ENCODE measurements around the gene LENG9.

LENG9 gene

GRCh38 chr19:54439174-54439851, 24.3 kb downstream of the LENG9 start:
- no peak for DNase-seq (ENCODE audit: low spot score)

- no peak for DNase-seq (ENCODE audit: low spot score)
These were observed 26.8 kb downstream of the LENG9 start for GRCh38 chr19:54436628-54437252.

- no peak for DNase-seq (ENCODE audit: low spot score)
These were observed 27.5 kb downstream of the LENG9 start for GRCh38 chr19:54436031-54436523.

GRCh38 chr19:54435551-54436016, 28.0 kb downstream of the LENG9 start:
- no peak for DNase-seq (ENCODE audit: low spot score)

- DNase-seq (ENCODE audit: low spot score): no peak
These were observed 28.7 kb downstream of the LENG9 start for GRCh38 chr19:54434873-54435214.

GRCh38 chr19:54434112-54434872, 29.3 kb downstream of the LENG9 start:
- DNase-seq (ENCODE audit: low spot score): no peak

GRCh38 chr19:54433697-54434096, 29.9 kb downstream of the LENG9 start:
- no peak for DNase-seq (ENCODE audit: low spot score)

- DNase-seq (ENCODE audit: low spot score): no peak
These were observed 31.3 kb downstream of the LENG9 start for GRCh38 chr19:54432144-54432738.

GRCh38 chr19:54431255-54431838, 32.2 kb downstream of the LENG9 start:
- DNase-seq (ENCODE audit: low spot score): no peak

GRCh38 chr19:54430306-54431254, 33.0 kb downstream of the LENG9 start:
- no peak for DNase-seq (ENCODE audit: low spot score)

- DNase-seq (ENCODE audit: low spot score): no peak
These were observed 33.9 kb downstream of the LENG9 start for GRCh38 chr19:54429545-54430227.

GRCh38 chr19:54429176-54429495, 34.4 kb downstream of the LENG9 start:
- no peak for DNase-seq (ENCODE audit: low spot score)

- DNase-seq (ENCODE audit: low spot score): no peak
These were observed 35.0 kb downstream of the LENG9 start for GRCh38 chr19:54428323-54429175.

- DNase-seq (ENCODE audit: low spot score): no peak
These were observed 36.0 kb downstream of the LENG9 start for GRCh38 chr19:54427586-54427985.

- DNase-seq (ENCODE audit: low spot score): no peak
These were observed 37.2 kb downstream of the LENG9 start for GRCh38 chr19:54426291-54426931.

GRCh38 chr19:54425382-54425723, 38.2 kb downstream of the LENG9 start:
- DNase-seq (ENCODE audit: low spot score): no peak

- DNase-seq (ENCODE audit: low spot score): no peak
These were observed 38.8 kb downstream of the LENG9 start for GRCh38 chr19:54424660-54425381.

- no peak for DNase-seq (ENCODE audit: low spot score)
These were observed 39.4 kb downstream of the LENG9 start for GRCh38 chr19:54424201-54424600.

- no peak for DNase-seq (ENCODE audit: low spot score)
These were observed 41.4 kb downstream of the LENG9 start for GRCh38 chr19:54422136-54422535.
